GM23338 (cell line): Measurements from ENCODE around the gene CX3CL1. TPM values are rescaled to one million over a fixed set of nuclear protein-coding genes. Genes with fewer than 3 reads are reported as not detected.

Experiments used
- ATAC-seq: fragments of 200-7000 bp; cut with Tn5 transposase; 3 replicates; pipeline ENCODE4 v1.9.1; 2020
- DNase-seq: peaks from one replicate; pipeline ENCODE4 v3.0.0-alpha.2; 2015; ENCODE audit warnings: low spot score
- H2AFZ ChIP-seq: fragments of 200-600 bp; sonication (generic); 2 replicates; pipeline ENCODE4 v1.8.0; 2016; ENCODE audit warnings: antibody characterized with exemption, mild to moderate bottlenecking, moderate library complexity
- H3F3A ChIP-seq: fragments of 200-600 bp; sonication (generic); replicated peaks from 2 replicates; pipeline ENCODE4 v1.8.0; 2017; ENCODE audit warnings: antibody characterized with exemption, mixed run types, low read depth
- H3K27ac ChIP-seq: fragments of 200-600 bp; sonication (generic); 2 replicates; pipeline ENCODE4 v1.6.1; 2016; ENCODE audit warnings: low read depth
- H3K27me3 ChIP-seq: fragments of 200-600 bp; sonication (generic); 2 replicates; pipeline ENCODE4 v1.8.0; 2016; ENCODE audit warnings: mild to moderate bottlenecking, mixed run types, moderate library complexity; ENCODE audit not compliant: insufficient read depth
- H3K36me3 ChIP-seq: fragments of 200-600 bp; sonication (generic); 2 replicates; pipeline ENCODE4 v1.8.0; 2016; ENCODE audit warnings: mild to moderate bottlenecking; ENCODE audit not compliant: insufficient read depth
- H3K4me1 ChIP-seq: fragments of 200-600 bp; sonication (generic); 2 replicates; pipeline ENCODE4 v1.8.0; 2016; ENCODE audit warnings: mild to moderate bottlenecking, moderate library complexity; ENCODE audit not compliant: insufficient read depth
- H3K4me2 ChIP-seq: fragments of 200-600 bp; sonication (generic); 2 replicates; pipeline ENCODE4 v1.7.1; 2017; ENCODE audit warnings: mixed run types
- H3K4me3 ChIP-seq: fragments of 200-600 bp; sonication (generic); 2 replicates; pipeline ENCODE4 v1.6.1; 2016; ENCODE audit warnings: mixed run types
- H3K79me2 ChIP-seq: fragments of 200-600 bp; sonication (generic); replicated peaks from 2 replicates; pipeline ENCODE4 v1.8.0; 2017; ENCODE audit warnings: mild to moderate bottlenecking; ENCODE audit not compliant: insufficient read depth
- H3K9me2 ChIP-seq: fragments of 200-600 bp; sonication (generic); 2 replicates; pipeline ENCODE4 v1.8.0; 2017; ENCODE audit not compliant: insufficient read depth
- H4K20me1 ChIP-seq: fragments of 200-600 bp; sonication (generic); replicated peaks from 2 replicates; pipeline ENCODE4 v1.8.0; 2017; ENCODE audit warnings: mild to moderate bottlenecking; ENCODE audit not compliant: insufficient read depth
- H3K27ac Mint-ChIP-seq: 2 replicates; pipeline ENCODE4 v1.8.0; 2020; ENCODE audit warnings: inconsistent platforms, mild to moderate bottlenecking, moderate library complexity, mixed read lengths
- H3K27me3 Mint-ChIP-seq: 3 replicates; pipeline ENCODE4 v1.8.0; 2022; ENCODE audit warnings: low read depth, mild to moderate bottlenecking, moderate library complexity, mixed read lengths, inconsistent platforms; ENCODE audit not compliant: insufficient read depth, poor library complexity
- H3K36me3 Mint-ChIP-seq: 3 replicates; pipeline ENCODE4 v1.8.0; 2021; ENCODE audit warnings: low read depth, mild to moderate bottlenecking, inconsistent platforms, moderate library complexity, mixed read lengths
- H3K4me1 Mint-ChIP-seq: 3 replicates; pipeline ENCODE4 v1.8.0; 2020; ENCODE audit warnings: mild to moderate bottlenecking, inconsistent platforms, mixed read lengths
- H3K4me3 Mint-ChIP-seq: 3 replicates; pipeline ENCODE4 v1.8.0; 2021; ENCODE audit warnings: moderate library complexity, mild to moderate bottlenecking, inconsistent platforms, mixed read lengths
- H3K9me3 Mint-ChIP-seq: 3 replicates; pipeline ENCODE4 v1.8.0; 2020; ENCODE audit warnings: moderate library complexity, mild to moderate bottlenecking, inconsistent platforms, mixed read lengths
- NANOG ChIP-seq: IDR thresholded peaks from 2 replicates; pipeline ENCODE4 v1.6.1; 2016; ENCODE audit warnings: antibody characterized with exemption, borderline replicate concordance
- STAT1 ChIP-seq: IDR thresholded peaks from one replicate; pipeline ENCODE4 v1.6.1; 2016; ENCODE audit warnings: antibody characterized with exemption; ENCODE audit not compliant: unreplicated experiment
- ZNF114 ChIP-seq: fragments of 250-450 bp; sonication (Bioruptor Pico); IDR thresholded peaks from 2 replicates; pipeline ENCODE4 v1.5.0; 2020; ENCODE audit warnings: mild to moderate bottlenecking, moderate library complexity
- ZNF331 ChIP-seq: fragments of 250-450 bp; sonication (Bioruptor Pico); IDR thresholded peaks from 2 replicates; pipeline ENCODE4 v1.5.0; 2020; ENCODE audit warnings: low read depth, mild to moderate bottlenecking, moderate library complexity
- polyA plus RNA-seq: library from polyadenylated mRNA; unstranded; fragments of >200 nt; fragmentation: Nextera tagmentation; extraction: Ambion mirVana; gene quantifications from 2 replicates; pipeline ENCODE4 v1.2.1, GENCODE V29; 2016
- total RNA-seq: library from RNA; depleted of rRNA; stranded (reverse); fragments of >200 nt; shearing (Covaris generic); gene quantifications from 2 replicates; pipeline ENCODE4 v1.2.3, GENCODE V29; 2014
- TF ChIP-seq, protein P1 (sequence below): fragments of 250-450 bp; sonication (Bioruptor Pico); IDR thresholded peaks from 2 replicates; pipeline ENCODE4 v1.5.0; 2020; ENCODE audit warnings: mild to moderate bottlenecking, moderate library complexity

Gene CX3CL1
- total and polyA plus RNA-seq, 2 experiments from 2014 or later, result 0.24 to 2.8 TPM

GRCh38 chr16:57348327-57348726 is 24.0 kb upstream of the CX3CL1 start:
- H3K9me3 Mint-ChIP-seq, result no peaks in the 10 kb centered on the region; the same call in 2 of the 3 replicates
- no peak overlapping the region for H3K4me3 ChIP-seq
- H3K9me2 ChIP-seq, result no peaks in the 10 kb centered on the region
- H3K4me1 ChIP-seq, result no peaks in the 10 kb centered on the region
- ATAC-seq, result no peak
- TF ChIP-seq ZNF331 (CRISPR knock-in tag) (no peak), ZNF114 (no peak), NANOG (no peak), STAT1 (no peak)
- TF ChIP-seq, protein P1, sequence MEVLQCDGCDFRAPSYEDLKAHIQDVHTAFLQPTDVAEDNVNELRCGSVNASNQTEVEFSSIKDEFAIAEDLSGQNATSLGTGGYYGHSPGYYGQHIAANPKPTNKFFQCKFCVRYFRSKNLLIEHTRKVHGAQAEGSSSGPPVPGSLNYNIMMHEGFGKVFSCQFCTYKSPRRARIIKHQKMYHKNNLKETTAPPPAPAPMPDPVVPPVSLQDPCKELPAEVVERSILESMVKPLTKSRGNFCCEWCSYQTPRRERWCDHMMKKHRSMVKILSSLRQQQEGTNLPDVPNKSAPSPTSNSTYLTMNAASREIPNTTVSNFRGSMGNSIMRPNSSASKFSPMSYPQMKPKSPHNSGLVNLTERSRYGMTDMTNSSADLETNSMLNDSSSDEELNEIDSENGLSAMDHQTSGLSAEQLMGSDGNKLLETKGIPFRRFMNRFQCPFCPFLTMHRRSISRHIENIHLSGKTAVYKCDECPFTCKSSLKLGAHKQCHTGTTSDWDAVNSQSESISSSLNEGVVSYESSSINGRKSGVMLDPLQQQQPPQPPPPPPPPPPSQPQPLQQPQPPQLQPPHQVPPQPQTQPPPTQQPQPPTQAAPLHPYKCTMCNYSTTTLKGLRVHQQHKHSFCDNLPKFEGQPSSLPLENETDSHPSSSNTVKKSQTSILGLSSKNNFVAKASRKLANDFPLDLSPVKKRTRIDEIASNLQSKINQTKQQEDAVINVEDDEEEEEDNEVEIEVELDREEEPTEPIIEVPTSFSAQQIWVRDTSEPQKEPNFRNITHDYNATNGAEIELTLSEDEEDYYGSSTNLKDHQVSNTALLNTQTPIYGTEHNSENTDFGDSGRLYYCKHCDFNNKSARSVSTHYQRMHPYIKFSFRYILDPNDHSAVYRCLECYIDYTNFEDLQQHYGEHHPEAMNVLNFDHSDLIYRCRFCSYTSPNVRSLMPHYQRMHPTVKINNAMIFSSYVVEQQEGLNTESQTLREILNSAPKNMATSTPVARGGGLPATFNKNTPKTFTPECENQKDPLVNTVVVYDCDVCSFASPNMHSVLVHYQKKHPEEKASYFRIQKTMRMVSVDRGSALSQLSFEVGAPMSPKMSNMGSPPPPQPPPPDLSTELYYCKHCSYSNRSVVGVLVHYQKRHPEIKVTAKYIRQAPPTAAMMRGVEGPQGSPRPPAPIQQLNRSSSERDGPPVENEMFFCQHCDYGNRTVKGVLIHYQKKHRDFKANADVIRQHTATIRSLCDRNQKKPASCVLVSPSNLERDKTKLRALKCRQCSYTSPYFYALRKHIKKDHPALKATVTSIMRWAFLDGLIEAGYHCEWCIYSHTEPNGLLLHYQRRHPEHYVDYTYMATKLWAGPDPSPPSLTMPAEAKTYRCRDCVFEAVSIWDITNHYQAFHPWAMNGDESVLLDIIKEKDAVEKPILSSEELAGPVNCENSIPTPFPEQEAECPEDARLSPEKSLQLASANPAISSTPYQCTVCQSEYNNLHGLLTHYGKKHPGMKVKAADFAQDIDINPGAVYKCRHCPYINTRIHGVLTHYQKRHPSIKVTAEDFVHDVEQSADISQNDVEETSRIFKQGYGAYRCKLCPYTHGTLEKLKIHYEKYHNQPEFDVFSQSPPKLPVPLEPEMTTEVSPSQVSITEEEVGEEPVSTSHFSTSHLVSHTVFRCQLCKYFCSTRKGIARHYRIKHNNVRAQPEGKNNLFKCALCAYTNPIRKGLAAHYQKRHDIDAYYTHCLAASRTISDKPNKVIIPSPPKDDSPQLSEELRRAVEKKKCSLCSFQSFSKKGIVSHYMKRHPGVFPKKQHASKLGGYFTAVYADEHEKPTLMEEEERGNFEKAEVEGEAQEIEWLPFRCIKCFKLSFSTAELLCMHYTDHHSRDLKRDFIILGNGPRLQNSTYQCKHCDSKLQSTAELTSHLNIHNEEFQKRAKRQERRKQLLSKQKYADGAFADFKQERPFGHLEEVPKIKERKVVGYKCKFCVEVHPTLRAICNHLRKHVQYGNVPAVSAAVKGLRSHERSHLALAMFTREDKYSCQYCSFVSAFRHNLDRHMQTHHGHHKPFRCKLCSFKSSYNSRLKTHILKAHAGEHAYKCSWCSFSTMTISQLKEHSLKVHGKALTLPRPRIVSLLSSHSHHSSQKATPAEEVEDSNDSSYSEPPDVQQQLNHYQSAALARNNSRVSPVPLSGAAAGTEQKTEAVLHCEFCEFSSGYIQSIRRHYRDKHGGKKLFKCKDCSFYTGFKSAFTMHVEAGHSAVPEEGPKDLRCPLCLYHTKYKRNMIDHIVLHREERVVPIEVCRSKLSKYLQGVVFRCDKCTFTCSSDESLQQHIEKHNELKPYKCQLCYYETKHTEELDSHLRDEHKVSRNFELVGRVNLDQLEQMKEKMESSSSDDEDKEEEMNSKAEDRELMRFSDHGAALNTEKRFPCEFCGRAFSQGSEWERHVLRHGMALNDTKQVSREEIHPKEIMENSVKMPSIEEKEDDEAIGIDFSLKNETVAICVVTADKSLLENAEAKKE (CRISPR knock-in tag), result no peak
- H3K27me3 Mint-ChIP-seq, result peaks cover 4% of the 10 kb centered on the region
- no peaks in the 10 kb centered on the region for H3K4me1 Mint-ChIP-seq
- H4K20me1 ChIP-seq, result no peaks in the 10 kb centered on the region; the same call in 1 of the 2 replicates
- H3K79me2 ChIP-seq, result no peaks in the 10 kb centered on the region
- H3K27ac Mint-ChIP-seq, result no peak overlapping the region
- H3F3A ChIP-seq, result no peaks in the 10 kb centered on the region
- H3K4me3 Mint-ChIP-seq, result no peak overlapping the region
- no peaks in the 10 kb centered on the region for H3K27me3 ChIP-seq
- no peaks in the 10 kb centered on the region for H3K36me3 Mint-ChIP-seq
- H2AFZ ChIP-seq, result no peak overlapping the region
- DNase-seq, result no peak
- no peak overlapping the region for H3K27ac ChIP-seq
- H3K4me2 ChIP-seq, result no peak overlapping the region
- no peaks in the 10 kb centered on the region for H3K36me3 ChIP-seq
